H1 (cell line): ENCODE measurements around the gene TXNDC15. TPM values are rescaled to one million over a fixed set of nuclear protein-coding genes. Genes with fewer than 3 reads are reported as not detected.

Source experiments
- CTCF ChIA-PET: fragments of 300-600 bp; sonication (Branson Sonifier 250); formaldehyde crosslinking; loops from one replicate; lab custom pipeline; 2021; ENCODE audit not compliant: partially characterized antibody; lab: Charles Lee
- POLR2A ChIA-PET: fragments of 300-600 bp; sonication (Branson Sonifier 250); formaldehyde crosslinking; loops from one replicate; lab custom pipeline; 2021; ENCODE audit warnings: inconsistent platforms; ENCODE audit not compliant: partially characterized antibody; lab: Charles Lee
- DNase-seq, 2 experiments: peaks; one replicate each; pipeline versions ENCODE4 v3.0.0 to v3.0.0-alpha.2; 2010 to 2022; ENCODE audit warnings: low spot score in 2 of 2, low read depth in 1 of 2, mixed read lengths in 1 of 2
- FAIRE-seq: peaks from 2 replicates; lab custom pipeline; 2011; peaks lifted over from hg19 to GRCh38; lab: Jason Lieb, UNC
- H2AFZ ChIP-seq: 2 replicates; pipeline ENCODE4 v1.8.1; 2012; ENCODE audit warnings: low read length, inconsistent platforms
- H2AK5ac ChIP-seq: 2 replicates; pipeline ENCODE4 v1.6.1; 2013; ENCODE audit warnings: low read depth, low read length
- H2BK120ac ChIP-seq: replicated peaks from 2 replicates; pipeline ENCODE3; 2013; ENCODE audit warnings: low read depth, low read length, inconsistent platforms
- H2BK12ac ChIP-seq: 2 replicates; pipeline ENCODE4 v1.6.1; 2013; ENCODE audit warnings: low read depth, low read length
- H2BK15ac ChIP-seq: 2 replicates; pipeline ENCODE4 v1.6.1; 2013; ENCODE audit warnings: low read length
- H2BK20ac ChIP-seq: 2 replicates; pipeline ENCODE4 v1.6.1; 2013; ENCODE audit warnings: low read length
- H2BK5ac ChIP-seq: 2 replicates; pipeline ENCODE4 v1.6.1; 2013; ENCODE audit warnings: low read depth, low read length
- H3K14ac ChIP-seq: 2 replicates; pipeline ENCODE4 v1.6.1; 2013; ENCODE audit warnings: inconsistent platforms; ENCODE audit not compliant: insufficient read length
- H3K18ac ChIP-seq: 2 replicates; pipeline ENCODE4 v1.6.1; 2013; ENCODE audit warnings: low read length; ENCODE audit errors: extremely low read depth
- H3K23ac ChIP-seq: 2 replicates; pipeline ENCODE4 v1.6.1; 2013; ENCODE audit warnings: inconsistent platforms; ENCODE audit not compliant: insufficient read length
- H3K23me2 ChIP-seq: 2 replicates; pipeline ENCODE4 v1.6.1; 2013; ENCODE audit warnings: low read depth, low read length
- H3K27ac ChIP-seq: 2 replicates; pipeline ENCODE4 v1.6.1; 2011; ENCODE audit warnings: low read depth, low read length, inconsistent platforms
- H3K27me3 ChIP-seq, 4 experiments: replicated peaks in 1 of 4; 1 replicate in 1 of 4; 2 replicates in 3 of 4; pipeline versions ENCODE4 v1.6.1 to v1.8.1; 2011 to 2013; ENCODE audit warnings: low read length in 3 of 4, mild to moderate bottlenecking in 3 of 4, inconsistent platforms in 2 of 4, mixed read lengths in 2 of 4, moderate library complexity in 1 of 4; ENCODE audit not compliant: control insufficient read depth in 3 of 4, insufficient read depth in 3 of 4; ENCODE audit errors: extremely low read depth in 1 of 4
- H3K36me3 ChIP-seq, 4 experiments: 2 replicates each; pipeline versions ENCODE4 v1.6.1 to v1.8.1; 2011 to 2013; ENCODE audit warnings: mild to moderate bottlenecking in 4 of 4, low read length in 3 of 4, moderate library complexity in 2 of 4, control low read depth in 1 of 4, inconsistent platforms in 1 of 4; ENCODE audit not compliant: insufficient read depth in 4 of 4, control insufficient read depth in 2 of 4
- H3K4ac ChIP-seq: replicated peaks from 2 replicates; pipeline ENCODE3; 2013; ENCODE audit warnings: low read length, low read depth, mixed read lengths, inconsistent platforms; ENCODE audit not compliant: insufficient read length
- H3K4me1 ChIP-seq, 4 experiments: replicated peaks in 1 of 4; 1 replicate in 1 of 4; 2 replicates in 3 of 4; pipeline versions ENCODE4 v1.6.1 to v1.8.1; 2011 to 2013; ENCODE audit warnings: low read length in 3 of 4, inconsistent platforms in 2 of 4, mixed read lengths in 1 of 4; ENCODE audit not compliant: insufficient read depth in 4 of 4, control insufficient read depth in 3 of 4
- H3K4me2 ChIP-seq, 2 experiments: 2 replicates each; pipeline versions ENCODE4 v1.6.1 to v1.8.1; 2011 to 2013; ENCODE audit warnings: low read depth in 2 of 2, low read length in 2 of 2, control low read depth in 1 of 2, inconsistent platforms in 1 of 2, mild to moderate bottlenecking in 1 of 2; ENCODE audit not compliant: insufficient read depth in 1 of 2
- H3K4me3 ChIP-seq, 4 experiments: fragments of 200-600, 300-600 bp in 1 of 4; sonication (generic), shearing (Covaris generic), sonication (Bioruptor Twin) in 1 of 4; 2 replicates each; pipeline versions ENCODE4 v1.5.1 to v1.8.1; 2011 to 2016; ENCODE audit warnings: low read length in 4 of 4, low read depth in 3 of 4, control low read depth in 2 of 4, inconsistent platforms in 2 of 4, mild to moderate bottlenecking in 2 of 4, mixed read lengths in 1 of 4, moderate library complexity in 1 of 4; ENCODE audit not compliant: insufficient read depth in 2 of 4; ENCODE audit errors: extremely low read depth in 1 of 4
- H3K56ac ChIP-seq: replicated peaks from 2 replicates; pipeline ENCODE3; 2013; ENCODE audit warnings: low read depth, mild to moderate bottlenecking, mixed read lengths, low read length, inconsistent platforms; ENCODE audit not compliant: insufficient read length
- H3K79me1 ChIP-seq: 2 replicates; pipeline ENCODE4 v1.6.1; 2013; ENCODE audit warnings: low read depth, low read length, control low read depth
- H3K79me2 ChIP-seq, 2 experiments: 2 replicates each; pipeline versions ENCODE4 v1.6.1 to v1.8.1; 2012 to 2013; ENCODE audit warnings: low read length in 2 of 2, mild to moderate bottlenecking in 2 of 2, inconsistent platforms in 1 of 2; ENCODE audit not compliant: insufficient read depth in 2 of 2, control insufficient read depth in 1 of 2
- H3K9ac ChIP-seq, 4 experiments: replicated peaks in 1 of 4; 1 replicate in 1 of 4; 2 replicates in 3 of 4; pipeline versions ENCODE4 v1.6.1 to v1.8.1; 2011 to 2013; ENCODE audit warnings: low read depth in 3 of 4, low read length in 3 of 4, control low read depth in 2 of 4, mild to moderate bottlenecking in 2 of 4, moderate library complexity in 2 of 4, inconsistent platforms in 1 of 4; ENCODE audit errors: extremely low read depth in 1 of 4
- H3K9me3 ChIP-seq, 2 experiments: 2 replicates each; pipeline versions ENCODE4 v1.6.1 to v1.8.1; 2012 to 2013; ENCODE audit warnings: mild to moderate bottlenecking in 2 of 2, moderate library complexity in 2 of 2, control low read depth in 1 of 2, inconsistent platforms in 1 of 2, low read depth in 1 of 2, low read length in 1 of 2, mixed read lengths in 1 of 2; ENCODE audit not compliant: insufficient read depth in 2 of 2
- H4K20me1 ChIP-seq, 2 experiments: replicated peaks in 1 of 2; 2 replicates each; pipeline versions ENCODE3 to v1.8.1; 2011 to 2013; ENCODE audit warnings: inconsistent platforms in 2 of 2, low read length in 2 of 2, mild to moderate bottlenecking in 1 of 2; ENCODE audit not compliant: insufficient read depth in 2 of 2, control insufficient read depth in 1 of 2
- H4K5ac ChIP-seq: 2 replicates; pipeline ENCODE4 v1.6.1; 2013; ENCODE audit warnings: low read length, low read depth, mixed read lengths, inconsistent platforms; ENCODE audit not compliant: insufficient read length
- H4K8ac ChIP-seq: 2 replicates; pipeline ENCODE4 v1.8.0; 2013; ENCODE audit warnings: mild to moderate bottlenecking, moderate library complexity, low read length, inconsistent platforms; ENCODE audit not compliant: insufficient read depth; ENCODE audit errors: extremely low read depth
- H4K91ac ChIP-seq: replicated peaks from 2 replicates; pipeline ENCODE3; 2013; ENCODE audit warnings: low read length, mixed read lengths, inconsistent platforms; ENCODE audit not compliant: insufficient read length
- CHD1 ChIP-seq: IDR thresholded peaks from 2 replicates; pipeline ENCODE4 v1.6.1; 2012; ENCODE audit warnings: low read depth, low read length, improper control_type of control experiment
- CTBP2 ChIP-seq: IDR thresholded peaks from 2 replicates; pipeline ENCODE4 v1.7.0; 2011; ENCODE audit warnings: borderline replicate concordance, mild to moderate bottlenecking, moderate library complexity, mixed read lengths, low read length; ENCODE audit not compliant: insufficient read depth, insufficient read length
- JUN ChIP-seq: IDR thresholded peaks from 2 replicates; pipeline ENCODE4 v1.6.1; 2011; ENCODE audit warnings: low read depth, mild to moderate bottlenecking, improper control_type of control experiment, low read length
- KDM1A ChIP-seq: fragments of 200-600, 300-600 bp; sonication (generic); IDR thresholded peaks from 2 replicates; pipeline ENCODE4 v1.7.1; 2016; ENCODE audit warnings: mild to moderate bottlenecking, low read length, borderline replicate concordance
- NRF1 ChIP-seq: IDR thresholded peaks from 2 replicates; pipeline ENCODE4 v1.6.1; 2011; ENCODE audit warnings: mild to moderate bottlenecking, low read depth, low read length, improper control_type of control experiment
- RFX5 ChIP-seq: IDR thresholded peaks from 2 replicates; pipeline ENCODE4 v1.6.1; 2011; ENCODE audit warnings: low read depth, low read length, improper control_type of control experiment, borderline replicate concordance
- TEAD4 ChIP-seq: IDR thresholded peaks from 2 replicates; pipeline ENCODE4 v1.6.1; 2012; ENCODE audit warnings: low read depth, low read length, inconsistent platforms, mixed read lengths
- ZNF274 ChIP-seq: IDR thresholded peaks from 2 replicates; pipeline ENCODE4 v1.7.0; 2012; ENCODE audit warnings: low read length, borderline replicate concordance; ENCODE audit errors: extremely low read depth
- WGBS, 2 experiments: shearing (Covaris generic) in 1 of 2; methylation state at CpG; one replicate each; pipeline versions ENCODE4 v1.1.6 to v1.1.7; 2013 to 2015; ENCODE audit warnings: low lambda C conversion rate in 2 of 2, mixed read lengths in 2 of 2, inconsistent platforms in 1 of 2, low coverage in 1 of 2, missing lambda C conversion rate in 1 of 2; ENCODE audit not compliant: insufficient replicate concordance in 2 of 2, insufficient coverage in 1 of 2, insufficient read length in 1 of 2; ENCODE audit errors: extremely low coverage in 1 of 2, missing lambda C conversion rate in 1 of 2; 5-methylcytosine and 5-hydroxymethylcytosine counted together
- polyA plus RNA-seq, 7 experiments: library from polyadenylated mRNA; depleted of rRNA in 3 of 7; stranded (reverse) in 5 of 7; unstranded in 2 of 7; fragments of >200 nt in 5 of 7; fragments of 200-250 nt in 2 of 7; gene quantifications; 1 replicate in 5 of 7; 2 replicates in 1 of 7; 4 replicates in 1 of 7; pipeline versions ENCODE4 v1.2.1 to v1.2.3, GENCODE V29; 2011 to 2013; ENCODE audit warnings: missing spikeins in 2 of 7, mixed read lengths in 2 of 7
- total RNA-seq: library from RNA; stranded (reverse); fragmentation: NEBNext Ultra II Directional; extraction: Animal tissue kit (Norgen Biotek cat#: 25700); gene quantifications from 2 replicates; pipeline ENCODE4 v1.2.1, GENCODE V29; 2021

Gene TXNDC15
- total and polyA plus RNA-seq, 2 of the 8 experiments (the other 6 are each of a cell fraction or from before 2014, with no cell fraction given), result 20.1 to 30.8 TPM

GRCh38 chr5:134864707-134865106, 9.5 kb upstream of the TXNDC15 start:
- Histone ChIP-seq H3K18ac (no peak overlapping the region), H2BK120ac (no peak overlapping the region), H3K79me1 (no peaks in the 10 kb centered on the region), H3K4me1 (no peaks in the 10 kb centered on the region), H2BK20ac (no peak overlapping the region), H3K9me3 (no peaks in the 10 kb centered on the region), H4K5ac (no peak overlapping the region), H3K23me2 (no peaks in the 10 kb centered on the region), H3K9ac (no peak overlapping the region), H2BK15ac (no peak overlapping the region), H4K91ac (no peak overlapping the region), H3K27ac (no peak overlapping the region), H2AK5ac (no peak overlapping the region), H3K79me2 (no peaks in the 10 kb centered on the region), H3K4ac (no peak overlapping the region), H2BK5ac (no peak overlapping the region), H3K23ac (no peak overlapping the region), H3K36me3 (no peaks in the 10 kb centered on the region; a peak in 1 of 8 replicates), H2BK12ac (no peak overlapping the region), H3K27me3 (no peaks in the 10 kb centered on the region), H3K4me3 (no peak overlapping the region), H4K8ac (no peak overlapping the region), H2AFZ (no peak overlapping the region), H3K56ac (no peak overlapping the region), H4K20me1 (no peaks in the 10 kb centered on the region), H3K14ac (no peak overlapping the region), H3K4me2 (no peak overlapping the region)
- DNase-seq (no peak), FAIRE-seq (no peak)
- TF ChIP-seq ZNF274, result no peak
- no peak for TF ChIP-seq KDM1A
- TF ChIP-seq TEAD4, result no peak
- TF ChIP-seq JUN, result no peak
- TF ChIP-seq CHD1, result no peak
- TF ChIP-seq RFX5, result no peak
- TF ChIP-seq CTBP2, result no peak
- TF ChIP-seq NRF1, result no peak
- 96% methylated on average over 2 of the region's 2 CpGs; no CpG with 5 or more reads in 1 of the 2 experiments for WGBS, 2 experiments
- CTCF ChIA-PET, result interaction anchor here (1.0 to 3.1 kb wide), 3 partner anchors 9 to 40 kb away, joined by 3 to 14 read pairs (median 4); partner anchors contain the start of genes PCBD2 and TXNDC15
- POLR2A ChIA-PET, result interaction anchor here (1.6 to 3.9 kb wide), 4 partner anchors 8 to 40 kb away, joined by 4 to 13 read pairs (median 6); partner anchors contain the start of gene PCBD2
